Astrocyte of the spinal cord (primary cell): ENCODE results near the gene CLTCL1.

Experiments used
- DNase-seq: peaks from one replicate; pipeline ENCODE4 v3.0.0; 2011; ENCODE audit warnings: low read depth, low spot score
- H3K4me3 ChIP-seq: 2 replicates; pipeline ENCODE4 v1.5.1; 2011; ENCODE audit warnings: low read depth, mild to moderate bottlenecking, low read length, moderate library complexity
- in situ Hi-C: cut with HindIII; loops from 2 replicates; pipeline ENCODE4 v1.10.0; 2017; ENCODE audit warnings: low sequenced_read_pairs
- TF ChIP-seq, protein P1 (sequence below): IDR thresholded peaks from 2 replicates; pipeline ENCODE4 v1.5.1; 2012; ENCODE audit warnings: low read depth, mild to moderate bottlenecking, low read length, inconsistent platforms

CLTCL1 gene

DNA sequence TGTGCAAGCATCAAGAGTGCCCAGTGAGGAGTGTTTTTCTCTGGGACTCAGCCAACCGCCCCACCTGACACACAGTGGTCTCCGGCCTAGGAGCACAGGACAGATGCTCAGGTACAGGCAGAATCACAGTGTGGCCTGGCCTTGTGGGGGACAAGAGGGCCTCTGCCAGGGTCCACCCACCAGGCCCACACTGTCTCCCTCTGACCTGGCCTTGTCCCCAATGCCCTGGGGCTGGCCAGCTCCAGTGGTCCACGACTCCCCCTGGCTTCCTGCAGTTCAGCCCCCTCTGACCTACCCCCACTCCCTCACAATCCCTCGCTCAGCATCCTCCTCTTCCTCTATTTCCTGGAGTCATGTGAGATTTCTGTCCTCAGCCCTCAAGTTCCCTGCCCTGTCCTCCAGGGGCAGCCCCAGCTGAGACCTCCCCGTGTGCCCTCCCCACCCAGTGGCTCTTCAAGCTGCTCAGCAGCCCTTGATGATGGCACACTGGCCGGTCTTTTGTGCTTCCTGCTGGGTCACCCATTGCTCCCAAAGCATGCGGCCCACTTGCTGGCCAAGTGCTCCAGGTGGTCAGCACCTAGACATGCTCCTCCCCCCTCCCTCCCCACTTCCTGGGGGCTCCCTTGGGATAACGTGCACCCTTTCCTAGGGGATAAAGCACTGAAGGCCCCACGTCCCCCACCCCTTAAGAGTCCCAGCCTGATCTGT, 158.7 kb downstream of the CLTCL1 start:
- in situ Hi-C loops, result no loop called here
- TF ChIP-seq, protein P1, sequence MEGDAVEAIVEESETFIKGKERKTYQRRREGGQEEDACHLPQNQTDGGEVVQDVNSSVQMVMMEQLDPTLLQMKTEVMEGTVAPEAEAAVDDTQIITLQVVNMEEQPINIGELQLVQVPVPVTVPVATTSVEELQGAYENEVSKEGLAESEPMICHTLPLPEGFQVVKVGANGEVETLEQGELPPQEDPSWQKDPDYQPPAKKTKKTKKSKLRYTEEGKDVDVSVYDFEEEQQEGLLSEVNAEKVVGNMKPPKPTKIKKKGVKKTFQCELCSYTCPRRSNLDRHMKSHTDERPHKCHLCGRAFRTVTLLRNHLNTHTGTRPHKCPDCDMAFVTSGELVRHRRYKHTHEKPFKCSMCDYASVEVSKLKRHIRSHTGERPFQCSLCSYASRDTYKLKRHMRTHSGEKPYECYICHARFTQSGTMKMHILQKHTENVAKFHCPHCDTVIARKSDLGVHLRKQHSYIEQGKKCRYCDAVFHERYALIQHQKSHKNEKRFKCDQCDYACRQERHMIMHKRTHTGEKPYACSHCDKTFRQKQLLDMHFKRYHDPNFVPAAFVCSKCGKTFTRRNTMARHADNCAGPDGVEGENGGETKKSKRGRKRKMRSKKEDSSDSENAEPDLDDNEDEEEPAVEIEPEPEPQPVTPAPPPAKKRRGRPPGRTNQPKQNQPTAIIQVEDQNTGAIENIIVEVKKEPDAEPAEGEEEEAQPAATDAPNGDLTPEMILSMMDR, result no peak

GRCh38 chr22:19132153-19132552, 159.4 kb downstream of the CLTCL1 start:
- in situ Hi-C loops, result no loop called here
- no peak for DNase-seq
- TF ChIP-seq, protein P1, result no peak
- H3K4me3 ChIP-seq, result no peak overlapping the region

More for the DNA sequence above, 158.7 kb downstream of the CLTCL1 start:
- H3K4me3 ChIP-seq, result no peak overlapping the region
- no peak for DNase-seq

DNA sequence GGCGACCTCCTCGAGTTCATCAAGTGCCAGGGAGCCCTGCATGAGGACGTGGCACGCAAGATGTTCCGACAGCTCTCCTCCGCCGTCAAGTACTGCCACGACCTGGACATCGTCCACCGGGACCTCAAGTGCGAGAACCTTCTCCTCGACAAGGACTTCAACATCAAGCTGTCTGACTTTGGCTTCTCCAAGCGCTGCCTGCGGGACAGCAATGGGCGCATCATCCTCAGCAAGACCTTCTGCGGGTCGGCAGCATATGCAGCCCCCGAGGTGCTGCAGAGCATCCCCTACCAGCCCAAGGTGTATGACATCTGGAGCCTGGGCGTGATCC, 159.9 kb downstream of the CLTCL1 start:
- DNase-seq, result no peak
- in situ Hi-C loops, result no loop called here
- TF ChIP-seq, protein P1, result no peak
- no peak overlapping the region for H3K4me3 ChIP-seq

GRCh38 chr22:19130959-19131684, 160.4 kb downstream of the CLTCL1 start, which contains the start of gene TSSK2:
TSS of gene TSSK2 (plus strand) at chr22:19131308. CDS start at chr22:19131400, 92 bp downstream.
- TF ChIP-seq, protein P1, result no peak
- no peak for DNase-seq
- H3K4me3 ChIP-seq, result no peak within 1 kb of the TSS
- in situ Hi-C loops, result no loop called here

- no peak overlapping the region for H3K4me3 ChIP-seq
- TF ChIP-seq, protein P1, result no peak
- no peak for DNase-seq
- in situ Hi-C loops, result no loop called here
These were observed 161.6 kb downstream of the CLTCL1 start for GRCh38 chr22:19129871-19130270.
